Nephron progenitor cell (in vitro differentiated cells): Measurements from ENCODE around the gene TARBP1.
"Not testable (repeated sequence)": the region's sequence is repeated elsewhere in the genome, so short reads cannot be mapped to it uniquely, and the experiment has no call there.

ENCODE experiments used
- DNase-seq: peaks from one replicate; pipeline ENCODE4 v3.0.0; 2021
- H3K27ac Mint-ChIP-seq: 2 replicates; pipeline ENCODE4 v1.8.0; 2021; ENCODE audit warnings: mild to moderate bottlenecking, moderate library complexity, mixed read lengths
- H3K27me3 Mint-ChIP-seq: 2 replicates; pipeline ENCODE4 v1.8.0; 2021; ENCODE audit warnings: mild to moderate bottlenecking, low read depth, mixed read lengths; ENCODE audit not compliant: poor library complexity
- H3K36me3 Mint-ChIP-seq: 2 replicates; pipeline ENCODE4 v1.8.0; 2021; ENCODE audit warnings: low read depth, mixed read lengths
- H3K4me1 Mint-ChIP-seq: 2 replicates; pipeline ENCODE4 v1.8.0; 2021; ENCODE audit warnings: mixed read lengths
- H3K4me3 Mint-ChIP-seq: 2 replicates; pipeline ENCODE4 v1.8.0; 2021; ENCODE audit warnings: mild to moderate bottlenecking, moderate library complexity, mixed read lengths
- H3K9me3 Mint-ChIP-seq: 2 replicates; pipeline ENCODE4 v1.8.0; 2021; ENCODE audit warnings: mild to moderate bottlenecking, moderate library complexity, mixed read lengths
- TF ChIP-seq, protein P1 (sequence below): fragments of 200-600 bp; sonication (generic); IDR thresholded peaks from 2 replicates; pipeline ENCODE4 v1.5.0; 2021; ENCODE audit warnings: antibody characterized with exemption

The TARBP1 gene

GRCh38 chr1:234386122-234386521 lies 92.9 kb downstream of the TARBP1 start:
- Mint-ChIP-seq H3K9me3 (no peaks in the 10 kb centered on the region), H3K36me3 (peaks cover 62% of the 10 kb centered on the region), H3K4me3 (no peak overlapping the region), H3K27me3 (no peaks in the 10 kb centered on the region), H3K4me1 (no peaks in the 10 kb centered on the region), H3K27ac (peak overlapping the region; percentile 44)
- TF ChIP-seq, protein P1, sequence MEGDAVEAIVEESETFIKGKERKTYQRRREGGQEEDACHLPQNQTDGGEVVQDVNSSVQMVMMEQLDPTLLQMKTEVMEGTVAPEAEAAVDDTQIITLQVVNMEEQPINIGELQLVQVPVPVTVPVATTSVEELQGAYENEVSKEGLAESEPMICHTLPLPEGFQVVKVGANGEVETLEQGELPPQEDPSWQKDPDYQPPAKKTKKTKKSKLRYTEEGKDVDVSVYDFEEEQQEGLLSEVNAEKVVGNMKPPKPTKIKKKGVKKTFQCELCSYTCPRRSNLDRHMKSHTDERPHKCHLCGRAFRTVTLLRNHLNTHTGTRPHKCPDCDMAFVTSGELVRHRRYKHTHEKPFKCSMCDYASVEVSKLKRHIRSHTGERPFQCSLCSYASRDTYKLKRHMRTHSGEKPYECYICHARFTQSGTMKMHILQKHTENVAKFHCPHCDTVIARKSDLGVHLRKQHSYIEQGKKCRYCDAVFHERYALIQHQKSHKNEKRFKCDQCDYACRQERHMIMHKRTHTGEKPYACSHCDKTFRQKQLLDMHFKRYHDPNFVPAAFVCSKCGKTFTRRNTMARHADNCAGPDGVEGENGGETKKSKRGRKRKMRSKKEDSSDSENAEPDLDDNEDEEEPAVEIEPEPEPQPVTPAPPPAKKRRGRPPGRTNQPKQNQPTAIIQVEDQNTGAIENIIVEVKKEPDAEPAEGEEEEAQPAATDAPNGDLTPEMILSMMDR = no peak
- no peak for DNase-seq

GRCh38 chr1:234381699-234382555 lies 97.1 kb downstream of the TARBP1 start:
- DNase-seq = no peak
- Mint-ChIP-seq H3K4me1 (no peaks in the 10 kb centered on the region), H3K36me3 (peaks cover 71% of the 10 kb centered on the region), H3K27ac (peak overlapping the region; percentile 0), H3K9me3 (no peaks in the 10 kb centered on the region), H3K4me3 (no peak overlapping the region), H3K27me3 (no peaks in the 10 kb centered on the region)
- TF ChIP-seq, protein P1 = no peak

GRCh38 chr1:234379591-234380109 lies 99.3 kb downstream of the TARBP1 start:
- not testable (repeated sequence) for H3K4me1 Mint-ChIP-seq, H3K27me3 Mint-ChIP-seq, H3K27ac Mint-ChIP-seq, H3K9me3 Mint-ChIP-seq, H3K4me3 Mint-ChIP-seq, DNase-seq
- peaks cover 72% of the 10 kb centered on the region for H3K36me3 Mint-ChIP-seq

- H3K4me3 Mint-ChIP-seq = peak overlapping the region; percentile 41
- no peak for DNase-seq
- peaks cover 15% of the 10 kb centered on the region for H3K27me3 Mint-ChIP-seq
- no peak overlapping the region for H3K27ac Mint-ChIP-seq
- peaks cover 52% of the 10 kb centered on the region for H3K36me3 Mint-ChIP-seq
- TF ChIP-seq, protein P1 = no peak
- no peaks in the 10 kb centered on the region for H3K9me3 Mint-ChIP-seq
- peaks cover 32% of the 10 kb centered on the region for H3K4me1 Mint-ChIP-seq
Measured at GRCh38 chr1:234375672-234376071, 103.3 kb downstream of the TARBP1 start.

GRCh38 chr1:234373959-234374254 lies 105.1 kb downstream of the TARBP1 start:
- peaks cover 32% of the 10 kb centered on the region for H3K4me1 Mint-ChIP-seq
- peak overlapping the region; percentile 99 for H3K4me3 Mint-ChIP-seq
- H3K27me3 Mint-ChIP-seq = peaks cover 32% of the 10 kb centered on the region
- H3K9me3 Mint-ChIP-seq = no peaks in the 10 kb centered on the region
- H3K36me3 Mint-ChIP-seq = peaks cover 34% of the 10 kb centered on the region
- peak overlapping the region; percentile 99 for H3K27ac Mint-ChIP-seq
- no peak for DNase-seq
- TF ChIP-seq, protein P1 = no peak

GRCh38 chr1:234373064-234373958 lies 105.7 kb downstream of the TARBP1 start, which contains the start of gene COA6:
Gene COA6 (plus strand): TSS chr1:234373456. CDS start chr1:234373467, 11 bp downstream.
- TF ChIP-seq, protein P1 = no peak
- Mint-ChIP-seq H3K4me3 (peak within 1 kb of the TSS; percentile 99), H3K9me3 (no peaks in the 10 kb centered on the region), H3K27ac (peak within 1 kb of the TSS; percentile 99), H3K36me3 (peaks cover 28% of the 10 kb centered on the region), H3K27me3 (peaks cover 37% of the 10 kb centered on the region), H3K4me1 (peaks cover 32% of the 10 kb centered on the region)
- peak; percentile 81 for DNase-seq
